HepG2 (cell line): ENCODE measurements around the gene SLC11A1.

Experiments used
- DR1 ChIP-seq: sonication (generic); formaldehyde crosslinking; IDR thresholded peaks from 2 replicates; pipeline ENCODE4 v1.8.0; 2021; ENCODE audit warnings: mild to moderate bottlenecking, missing genetic modification reagents, inconsistent platforms
- EZH2 ChIP-seq: conservative IDR thresholded peaks from 2 replicates; pipeline ENCODE4 v1.6.1; 2012; ENCODE audit warnings: mild to moderate bottlenecking, low read depth, low read length, moderate library complexity
- FOXK1 ChIP-seq: sonication (generic); formaldehyde crosslinking; IDR thresholded peaks from 2 replicates; pipeline ENCODE4 v1.4.0; 2020; ENCODE audit warnings: low read depth, missing genetic modification reagents, borderline replicate concordance
- NR2F2 ChIP-seq: IDR thresholded peaks from 2 replicates; pipeline ENCODE4 v1.6.1; 2012; ENCODE audit warnings: low read depth, inconsistent platforms, borderline replicate concordance
- PAF1 ChIP-seq: IDR thresholded peaks from 2 replicates; pipeline ENCODE4 v1.6.1; 2016; ENCODE audit warnings: missing genetic modification reagents, missing compliant biosample characterization
- TAF15 ChIP-seq: fragments of 200-400 bp; formaldehyde crosslinking; IDR thresholded peaks from one replicate; pipeline ENCODE4 v1.6.1; 2018; ENCODE audit warnings: mild to moderate bottlenecking, low read depth, low read length; ENCODE audit not compliant: poor library complexity, severe bottlenecking
- TBL1XR1 ChIP-seq: fragments of 150-350 bp; IDR thresholded peaks from 2 replicates; pipeline ENCODE4 v1.6.1; 2014; ENCODE audit warnings: borderline replicate concordance, low read length; ENCODE audit not compliant: partially characterized antibody
- TBP ChIP-seq: sonication (generic); formaldehyde crosslinking; IDR thresholded peaks from 2 replicates; pipeline ENCODE4 v1.5.0; 2020; ENCODE audit warnings: missing genetic modification reagents
- TF ChIP-seq, protein P1 (sequence below): sonication (generic); formaldehyde crosslinking; IDR thresholded peaks from 2 replicates; pipeline ENCODE4 v1.5.0; 2020; ENCODE audit warnings: mild to moderate bottlenecking, missing genetic modification reagents, moderate library complexity

DNA sequence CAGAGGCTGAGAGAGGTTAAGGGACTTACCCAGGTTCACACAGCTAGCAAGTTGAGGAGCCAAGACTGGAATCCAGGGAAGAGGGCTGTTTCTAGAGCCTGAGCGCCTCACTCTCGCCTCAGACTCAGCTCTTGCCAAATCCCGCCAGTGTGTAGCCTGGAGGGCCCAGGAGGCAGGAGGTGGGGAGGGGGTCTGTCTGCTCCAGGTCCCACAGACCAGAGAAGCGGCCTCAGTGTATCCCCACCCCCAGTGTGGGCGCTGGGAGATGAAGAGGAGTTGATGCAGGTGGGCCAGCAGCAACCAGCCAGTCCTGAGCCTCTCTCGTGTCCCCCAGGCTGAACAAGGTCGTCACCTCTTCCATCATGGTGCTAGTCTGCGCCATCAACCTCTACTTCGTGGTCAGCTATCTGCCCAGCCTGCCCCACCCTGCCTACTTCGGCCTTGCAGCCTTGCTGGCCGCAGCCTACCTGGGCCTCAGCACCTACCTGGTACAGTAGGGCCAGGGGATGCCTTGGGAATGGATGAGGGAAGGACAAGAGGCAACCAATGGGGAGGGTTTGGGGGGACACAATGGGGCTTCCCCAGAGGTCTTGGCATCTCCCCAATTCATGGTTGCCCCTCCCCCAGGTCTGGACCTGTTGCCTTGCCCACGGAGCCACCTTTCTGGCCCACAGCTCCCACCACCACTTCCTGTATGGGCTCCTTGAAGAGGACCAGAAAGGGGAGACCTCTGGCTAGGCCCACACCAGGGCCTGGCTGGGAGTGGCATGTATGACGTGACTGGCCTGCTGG, 12.4 kb downstream of the SLC11A1 start:
- TF ChIP-seq, protein P1, sequence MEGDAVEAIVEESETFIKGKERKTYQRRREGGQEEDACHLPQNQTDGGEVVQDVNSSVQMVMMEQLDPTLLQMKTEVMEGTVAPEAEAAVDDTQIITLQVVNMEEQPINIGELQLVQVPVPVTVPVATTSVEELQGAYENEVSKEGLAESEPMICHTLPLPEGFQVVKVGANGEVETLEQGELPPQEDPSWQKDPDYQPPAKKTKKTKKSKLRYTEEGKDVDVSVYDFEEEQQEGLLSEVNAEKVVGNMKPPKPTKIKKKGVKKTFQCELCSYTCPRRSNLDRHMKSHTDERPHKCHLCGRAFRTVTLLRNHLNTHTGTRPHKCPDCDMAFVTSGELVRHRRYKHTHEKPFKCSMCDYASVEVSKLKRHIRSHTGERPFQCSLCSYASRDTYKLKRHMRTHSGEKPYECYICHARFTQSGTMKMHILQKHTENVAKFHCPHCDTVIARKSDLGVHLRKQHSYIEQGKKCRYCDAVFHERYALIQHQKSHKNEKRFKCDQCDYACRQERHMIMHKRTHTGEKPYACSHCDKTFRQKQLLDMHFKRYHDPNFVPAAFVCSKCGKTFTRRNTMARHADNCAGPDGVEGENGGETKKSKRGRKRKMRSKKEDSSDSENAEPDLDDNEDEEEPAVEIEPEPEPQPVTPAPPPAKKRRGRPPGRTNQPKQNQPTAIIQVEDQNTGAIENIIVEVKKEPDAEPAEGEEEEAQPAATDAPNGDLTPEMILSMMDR (CRISPR knock-in tag): no peak
- no peak for TF ChIP-seq TAF15
- TF ChIP-seq TBP (CRISPR knock-in tag): no peak
- no peak for TF ChIP-seq NR2F2
- no peak for TF ChIP-seq TBL1XR1
- no peak for TF ChIP-seq FOXK1
- TF ChIP-seq PAF1 (CRISPR knock-in tag): no peak
- no peak for TF ChIP-seq DR1 (CRISPR knock-in tag)
- TF ChIP-seq EZH2: no peak
